Kidney capillary endothelial cell (primary cell): Measurements from ENCODE around the gene WDR33.
A peak's percentile ranks its signal among the peaks of the same experiment; 100 is the strongest.

Experiments used
- DNase-seq: peaks from one replicate; pipeline ENCODE4 v3.0.0-alpha.2; 2018; ENCODE audit warnings: low spot score

Gene WDR33

DNA sequence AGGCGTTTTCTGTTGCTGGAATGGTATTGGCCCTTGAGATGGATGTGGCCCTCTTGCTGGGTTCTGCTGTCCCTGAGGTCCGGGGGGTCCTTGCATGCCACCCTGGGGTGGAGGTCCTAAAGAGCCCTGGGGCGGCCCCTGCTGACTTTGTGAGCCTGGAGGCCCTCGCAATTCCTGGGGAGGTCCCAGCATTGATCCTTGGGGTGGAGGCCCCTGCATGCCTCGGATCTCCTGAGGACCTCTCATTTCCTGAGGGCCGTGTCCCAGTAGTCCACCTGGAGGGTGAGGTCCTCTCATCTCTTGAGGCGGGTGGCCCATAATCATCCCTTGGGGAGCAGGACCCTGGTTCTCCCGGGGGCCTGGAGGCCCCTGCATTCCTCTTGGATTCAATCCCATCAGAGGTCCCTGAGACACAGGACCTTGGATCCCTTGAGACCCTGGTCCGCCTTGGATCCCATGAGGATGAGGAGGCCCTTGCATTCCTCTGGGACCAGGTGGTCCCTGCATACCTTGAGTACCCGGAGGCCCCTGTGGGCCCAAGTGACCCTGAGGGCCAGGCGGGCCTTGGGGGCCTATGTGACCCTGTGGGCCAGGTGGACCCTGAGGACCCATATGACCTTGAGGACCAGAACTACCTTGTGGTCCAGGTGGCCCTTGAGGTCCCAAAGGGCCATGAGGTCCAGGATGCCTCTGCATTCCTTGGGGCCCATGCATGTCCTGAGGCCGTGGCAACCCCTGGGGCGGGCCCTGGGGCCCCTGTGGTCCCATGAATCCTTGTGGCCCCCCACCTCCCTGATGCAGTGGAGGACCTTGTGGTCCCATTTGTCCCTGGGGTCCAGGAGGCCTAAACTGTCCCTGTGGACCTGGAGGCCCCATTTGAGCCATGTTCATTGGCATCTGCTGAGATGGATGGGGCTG, 91.4 kb downstream of the WDR33 start:
- no peak for DNase-seq

GRCh38 chr2:127718271-127718670, 92.7 kb downstream of the WDR33 start:
- no peak for DNase-seq

GRCh38 chr2:127715778-127716449, 95.1 kb downstream of the WDR33 start:
- DNase-seq: no peak

DNA sequence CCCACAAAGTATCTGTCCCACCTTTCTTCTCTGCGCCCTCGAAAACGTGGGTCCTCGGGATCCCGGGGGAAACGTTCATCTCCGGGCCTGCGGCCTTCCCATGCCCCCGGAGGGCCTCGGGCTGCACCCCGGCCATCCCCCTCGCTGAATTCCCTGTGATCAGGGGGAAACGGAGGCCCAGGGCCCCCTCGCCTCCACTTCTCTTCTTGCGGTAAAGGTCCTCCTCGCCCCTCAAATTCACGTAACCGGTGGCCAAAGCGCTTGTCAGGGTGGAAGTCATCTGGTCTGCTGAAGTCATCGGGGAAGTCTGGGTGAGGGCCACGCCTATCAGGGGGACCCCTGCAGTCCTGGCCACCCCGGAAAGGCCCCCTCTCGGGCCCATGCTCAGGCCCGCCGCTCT, 97.4 kb downstream of the WDR33 start:
- DNase-seq: no peak

- DNase-seq: no peak
Measured at GRCh38 chr2:127712999-127713398, 98.0 kb downstream of the WDR33 start.

DNA sequence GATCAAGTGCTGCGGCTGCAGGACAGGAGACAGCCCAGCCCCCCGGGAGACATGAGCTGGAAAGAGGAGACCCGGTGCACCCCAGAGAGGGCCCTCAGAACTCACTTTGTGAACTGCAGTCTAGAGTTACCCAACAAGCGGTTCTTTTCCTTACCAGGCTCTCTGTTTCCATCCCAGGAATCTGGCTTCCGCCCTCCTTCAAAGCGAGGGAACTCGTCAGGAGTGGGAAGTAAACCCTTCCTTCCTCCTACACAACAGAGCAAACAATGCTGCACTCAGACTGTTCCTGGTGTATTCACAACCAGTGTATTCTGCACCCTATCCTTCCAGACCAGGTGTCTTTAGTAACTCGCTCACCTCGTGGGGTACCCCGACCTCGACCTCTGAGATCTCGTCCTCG, 101.6 kb downstream of the WDR33 start:
- DNase-seq: no peak

DNA sequence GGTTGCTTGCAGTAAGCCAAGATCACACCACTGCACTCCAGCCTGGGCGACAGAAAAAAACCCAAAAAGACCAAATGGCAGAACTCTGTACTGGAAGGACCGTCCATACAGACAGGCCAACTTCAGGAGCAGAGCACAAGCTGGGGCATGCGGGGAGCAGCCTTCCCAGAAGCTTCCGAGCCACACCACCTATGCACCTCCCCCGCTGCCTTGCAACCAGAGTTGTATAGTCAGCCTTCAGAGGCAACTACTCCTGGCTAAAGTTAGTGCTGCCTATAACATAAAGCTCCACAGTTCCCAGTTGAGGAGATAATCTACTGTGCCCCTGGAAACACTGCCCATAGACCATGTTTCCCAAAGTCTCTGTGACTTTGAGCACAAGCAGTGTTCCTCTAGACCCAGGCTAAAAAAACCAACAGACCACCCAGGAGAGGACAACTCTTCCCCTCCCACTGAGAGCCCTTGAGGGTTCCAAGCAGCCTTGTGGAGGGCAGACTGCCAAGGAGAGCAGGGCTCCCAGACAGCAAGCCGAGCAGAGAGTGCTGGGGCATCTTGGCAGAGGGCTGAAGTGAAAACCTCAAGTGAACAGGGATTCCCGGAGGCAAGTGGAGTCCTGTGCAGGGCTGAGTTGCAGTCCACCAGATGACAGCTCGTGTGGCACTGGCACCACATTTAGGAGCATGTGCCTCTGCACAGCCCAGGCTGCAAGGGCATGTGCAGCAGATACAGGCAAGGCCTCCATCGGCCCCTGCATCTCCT, 102.9 kb downstream of the WDR33 start:
- no peak for DNase-seq

DNA sequence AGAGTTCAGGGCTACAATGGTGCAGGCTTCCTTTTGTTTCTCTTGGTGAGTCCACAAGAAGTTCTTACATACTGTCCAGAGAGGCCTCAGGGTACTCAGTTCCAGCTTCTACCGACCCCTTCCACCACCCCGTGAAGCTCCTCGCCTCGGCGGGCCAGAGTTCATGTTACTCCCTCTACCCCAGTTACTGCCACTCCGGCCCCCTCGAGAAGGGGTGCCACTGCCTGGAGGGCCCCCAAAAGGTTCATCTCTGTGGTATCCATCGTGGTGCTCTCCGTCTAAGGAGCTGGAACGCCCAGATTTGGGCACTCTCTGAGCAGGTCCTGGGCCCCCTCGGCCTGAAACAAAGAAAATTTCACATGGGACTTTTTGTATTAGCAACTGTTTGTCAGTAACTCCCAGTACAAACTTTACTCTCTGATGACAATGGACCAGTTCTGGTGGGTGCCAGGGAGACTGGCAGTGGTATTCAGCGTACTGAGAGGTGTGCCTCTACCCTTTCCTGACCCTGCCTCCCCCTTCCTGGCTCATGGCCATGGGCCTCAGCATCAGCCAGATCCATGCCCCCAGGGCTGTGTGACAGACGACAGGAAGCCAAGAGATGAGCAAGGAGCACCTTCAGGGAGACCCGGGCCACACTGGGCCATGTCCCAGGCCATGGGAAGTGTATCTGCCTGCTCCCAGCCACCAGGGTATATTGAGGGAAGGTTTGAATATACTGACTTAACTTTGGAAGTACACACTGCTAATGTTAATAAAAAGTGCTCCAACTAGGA, 104.6 kb downstream of the WDR33 start:
- DNase-seq: no peak

DNA sequence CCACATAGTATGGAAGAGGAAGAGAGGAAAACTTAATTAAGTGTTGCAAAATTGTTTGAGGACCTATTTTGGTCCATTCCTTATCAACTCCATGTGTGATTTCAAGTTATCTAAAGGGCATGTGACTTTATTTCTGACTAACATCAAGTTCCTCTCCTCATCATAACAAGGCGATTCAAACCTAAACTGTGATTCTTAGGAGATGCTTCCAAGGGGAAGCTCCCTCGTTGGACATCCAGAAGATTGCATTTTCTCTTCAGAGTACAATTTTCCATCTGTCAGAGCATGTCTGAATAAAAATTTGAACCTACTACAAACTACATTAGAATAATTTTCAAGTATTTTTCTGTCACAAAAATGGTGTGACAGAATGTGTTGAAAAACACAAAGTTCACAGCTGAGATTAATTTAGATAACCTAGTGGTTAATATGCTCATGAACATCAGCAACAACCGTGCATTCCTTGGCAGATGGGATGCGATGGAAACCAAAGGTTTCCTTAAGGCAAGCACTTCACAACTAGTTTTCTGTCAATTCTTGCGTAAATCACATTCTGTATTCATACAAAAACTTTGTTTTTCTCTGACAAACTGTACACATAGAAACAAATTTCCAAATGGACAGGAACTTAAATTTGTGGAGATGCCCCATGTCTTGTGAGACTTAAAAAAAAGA, 105.4 kb downstream of the WDR33 start:
- no peak for DNase-seq

DNA sequence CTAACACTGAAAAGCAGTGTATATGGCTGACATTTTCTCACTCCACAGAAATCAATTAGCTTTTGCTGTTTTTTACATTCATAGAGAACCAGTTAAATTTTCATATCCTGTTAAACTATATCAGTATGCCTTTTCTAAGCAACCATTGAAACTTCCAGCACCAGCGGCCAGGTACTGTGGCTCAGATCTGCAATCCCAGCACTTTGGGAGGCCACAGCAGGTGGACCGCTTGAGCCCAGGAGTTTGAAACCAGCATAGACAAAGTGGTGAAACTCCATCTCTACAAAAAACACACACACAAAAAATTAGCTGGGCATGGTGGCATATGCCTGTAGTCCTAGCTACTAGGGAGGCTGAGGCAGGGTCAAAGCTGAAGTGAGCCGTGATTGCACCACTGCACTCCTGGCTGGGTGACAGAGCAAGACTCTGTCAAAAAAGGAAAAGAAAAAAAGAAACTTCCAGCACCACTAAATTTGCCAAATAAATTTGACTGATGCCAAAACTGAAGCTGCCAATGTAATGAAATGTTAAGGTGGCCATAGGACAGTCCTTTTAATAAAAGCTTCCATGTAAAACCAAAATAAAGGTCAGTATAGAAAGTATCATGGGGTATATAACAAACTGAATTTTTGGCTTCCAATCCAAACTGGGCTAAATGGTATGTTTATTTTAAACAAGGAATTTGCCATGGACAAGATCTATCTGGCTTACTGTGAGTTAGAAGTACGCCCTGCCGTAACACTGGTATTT, 106.2 kb downstream of the WDR33 start:
- no peak for DNase-seq

DNA sequence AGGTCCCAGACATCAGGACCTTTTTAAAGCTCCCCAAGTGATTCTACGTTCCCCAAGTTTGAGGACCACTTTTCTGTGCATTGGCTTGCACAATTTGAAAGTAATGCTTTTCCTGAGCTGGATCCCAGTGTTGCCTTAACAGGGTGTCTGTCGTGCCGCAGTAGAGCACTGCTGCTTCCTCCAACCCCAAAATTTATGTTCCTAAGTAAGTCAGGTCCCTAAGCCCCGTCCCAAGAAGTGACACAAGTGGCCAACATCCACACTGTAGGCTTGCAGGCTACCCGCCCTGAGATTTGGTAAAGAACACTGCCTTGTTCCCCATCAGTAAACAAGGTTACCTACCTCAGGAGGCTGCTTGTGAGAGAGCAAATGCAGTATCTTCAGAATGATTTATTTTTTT, 107.7 kb downstream of the WDR33 start:
- no peak for DNase-seq

DNA sequence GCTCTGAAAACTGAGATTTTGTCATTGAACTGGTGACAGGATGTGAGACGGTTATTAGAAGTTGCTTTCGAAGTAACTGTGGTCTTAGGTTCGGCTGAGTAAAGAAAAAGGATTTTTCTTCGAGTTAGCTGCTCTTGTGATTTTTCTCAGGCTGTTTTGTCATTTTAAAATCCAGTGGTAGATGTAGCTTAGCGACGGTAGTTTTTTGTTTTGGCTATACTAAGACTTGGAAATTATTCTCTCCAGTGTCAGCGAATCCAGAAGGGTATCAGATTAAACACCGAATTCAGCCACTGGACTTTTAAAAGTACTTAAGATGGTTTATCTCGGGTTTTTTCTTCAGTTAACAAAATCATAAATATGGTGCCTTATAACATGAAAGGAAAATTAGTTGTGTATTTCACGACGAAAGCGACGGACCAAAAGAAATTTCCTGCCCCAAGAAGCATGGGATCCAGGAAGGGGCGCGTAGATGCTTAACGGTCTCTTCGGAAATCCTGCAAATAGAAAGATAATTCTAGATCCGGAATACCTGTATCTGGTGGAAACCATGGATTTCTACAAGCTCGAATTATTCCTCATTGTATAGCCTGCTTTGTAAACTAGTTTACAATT, 108.5 kb downstream of the WDR33 start:
- DNase-seq: no peak

DNA sequence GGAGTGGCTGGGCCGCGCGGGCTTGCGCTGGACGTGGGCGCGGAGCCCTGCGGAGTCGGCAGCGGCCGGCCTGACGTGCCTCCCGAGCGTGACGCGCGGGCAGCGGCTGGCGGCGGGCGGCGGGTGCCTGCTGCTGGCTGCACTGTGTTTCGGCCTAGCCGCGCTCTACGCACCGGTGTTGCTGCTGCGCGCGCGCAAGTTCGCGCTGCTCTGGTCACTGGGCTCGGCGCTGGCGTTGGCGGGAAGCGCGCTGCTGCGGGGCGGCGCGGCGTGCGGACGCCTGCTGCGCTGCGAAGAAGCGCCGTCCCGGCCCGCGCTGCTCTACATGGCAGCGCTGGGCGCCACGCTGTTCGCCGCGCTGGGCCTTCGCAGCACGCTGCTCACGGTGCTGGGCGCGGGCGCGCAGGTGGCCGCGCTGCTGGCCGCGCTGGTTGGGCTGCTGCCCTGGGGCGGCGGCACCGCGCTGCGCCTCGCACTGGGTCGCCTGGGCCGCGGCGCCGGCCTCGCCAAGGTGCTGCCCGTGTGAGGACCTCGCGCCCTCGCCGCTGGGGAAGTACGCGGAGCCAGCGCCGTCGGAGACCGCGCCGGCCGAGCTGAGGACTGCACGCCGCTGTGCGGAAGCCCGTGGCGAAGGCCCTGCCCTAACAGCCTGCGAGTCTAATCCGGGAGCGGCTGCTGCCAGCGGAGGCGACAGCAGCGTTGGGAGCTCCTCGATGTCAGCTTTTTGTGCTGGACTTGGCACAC, 109.1 kb downstream of the WDR33 start:
- DNase-seq: peak; percentile 87

DNA sequence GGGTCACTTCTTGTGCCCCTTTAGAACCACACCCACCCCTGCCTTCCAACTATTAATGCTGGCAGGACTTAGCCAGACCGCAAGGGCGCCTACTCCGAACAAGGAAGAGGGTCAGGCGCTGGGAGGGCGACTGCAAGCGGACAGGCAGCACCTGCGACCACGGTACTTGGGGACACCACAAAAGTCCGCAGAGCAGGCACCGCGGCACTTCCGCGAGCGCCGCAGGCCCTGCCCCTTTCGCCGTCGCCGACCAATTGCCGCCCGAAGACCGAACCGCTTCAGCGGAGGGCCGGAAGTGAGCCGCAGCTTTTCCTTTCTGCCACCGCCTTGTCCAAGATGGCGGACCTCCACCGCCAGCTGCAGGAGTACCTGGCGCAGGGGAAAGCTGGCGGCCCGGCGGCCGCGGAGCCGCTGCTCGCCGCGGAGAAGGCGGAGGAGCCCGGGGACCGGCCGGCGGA, 109.7 kb downstream of the WDR33 start, which contains the start of gene SFT2D3:
TSS of gene SFT2D3 (plus strand) at position 305 of the 458 bp plus-strand sequence. CDS start at position 337, 32 bp downstream.
- peak; percentile 86 for DNase-seq

- DNase-seq: no peak
Measured at GRCh38 chr2:127700527-127701192, 110.3 kb downstream of the WDR33 start.

DNA sequence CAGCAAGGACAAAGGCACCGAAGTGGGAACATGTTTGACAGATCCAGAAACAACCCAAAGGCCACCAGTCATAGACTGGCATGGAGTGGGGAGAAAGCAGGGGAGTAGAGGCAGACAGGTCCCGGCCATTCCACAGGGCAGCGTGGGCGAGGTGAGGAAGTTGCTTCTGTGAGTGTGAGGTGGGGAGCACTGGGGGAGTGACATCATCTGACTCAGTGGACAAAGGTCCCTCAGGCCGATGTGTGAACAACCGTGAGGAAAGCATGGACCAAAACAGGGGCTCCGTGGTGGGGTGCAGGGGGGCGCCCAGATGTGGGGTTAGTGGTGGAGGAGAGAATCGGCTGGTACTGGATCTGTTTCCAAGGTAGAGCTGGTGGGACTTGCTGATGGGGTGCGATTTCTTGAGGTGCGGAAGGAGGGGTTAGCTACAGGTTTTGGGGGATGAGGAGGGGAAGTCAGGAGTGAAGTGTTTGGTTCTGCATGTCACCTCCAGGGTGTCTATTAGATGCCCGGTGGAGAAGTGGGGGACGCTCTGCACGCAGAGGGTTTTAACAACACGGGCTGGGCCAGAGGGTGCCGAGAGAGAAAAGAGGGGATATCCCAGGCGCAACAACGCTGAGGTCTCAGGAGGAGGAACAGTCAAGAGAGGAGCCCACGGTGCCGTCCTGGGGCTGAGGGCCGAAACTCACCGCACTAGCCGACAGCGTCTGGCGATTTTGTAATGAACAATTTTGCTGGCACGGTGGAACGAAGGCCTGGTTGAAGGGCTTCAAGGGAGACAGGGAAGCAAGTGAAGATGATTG, 112.2 kb downstream of the WDR33 start:
- DNase-seq: no peak

DNA sequence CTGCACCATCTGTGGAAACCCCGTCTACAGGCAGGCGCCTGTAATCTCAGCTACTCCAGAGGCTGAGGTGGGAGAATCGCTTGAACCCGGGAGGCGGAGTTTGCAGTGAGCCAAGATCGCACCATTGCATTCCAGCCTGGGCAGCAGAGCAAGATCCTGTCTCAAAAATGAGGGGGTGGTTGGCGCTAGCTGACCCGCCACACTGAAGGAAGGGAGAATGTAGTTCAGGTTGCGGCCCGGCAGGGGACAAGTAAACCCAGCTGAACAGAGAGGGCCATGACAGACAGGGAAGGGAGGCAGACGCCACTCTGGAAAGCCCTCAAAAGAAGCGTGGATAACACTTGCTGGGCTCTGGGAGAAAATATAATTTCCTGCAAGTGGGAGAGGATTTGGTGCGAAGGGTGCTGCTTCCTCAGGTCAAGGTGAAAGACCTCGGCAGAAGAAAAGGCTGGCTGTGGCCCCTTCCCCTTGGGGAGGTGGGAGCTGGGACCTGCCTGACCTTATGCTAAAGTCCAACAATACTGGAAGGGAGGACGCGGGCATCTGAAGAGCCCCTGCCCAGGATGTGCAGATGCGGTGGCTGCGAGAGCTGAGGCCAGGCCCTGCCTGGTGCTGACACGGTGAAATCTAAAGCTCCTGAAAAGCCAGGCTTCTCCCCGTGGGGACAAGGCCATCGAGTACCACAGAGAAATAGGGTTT, 113.3 kb downstream of the WDR33 start:
- no peak for DNase-seq
